CD14-positive monocyte (primary cell): ENCODE data around the gene VPS35L. TPM values are rescaled to one million over a fixed set of nuclear protein-coding genes. Genes with fewer than 3 reads are reported as not detected.

Source experiments
- DNase-seq, 3 donors: peaks; one replicate each; pipeline ENCODE4 v3.0.0-alpha.2; 2011 to 2022
- H2AFZ ChIP-seq: 2 replicates; pipeline ENCODE4 v1.6.0; 2012; ENCODE audit warnings: mild to moderate bottlenecking, low read depth, low read length, inconsistent platforms; ENCODE audit not compliant: insufficient read depth, poor library complexity, severe bottlenecking
- H3K27ac ChIP-seq, 2 donors: 1 replicate in 1 of 2; 2 replicates in 1 of 2; pipeline ENCODE4 v1.5.1; 2012 to 2013; ENCODE audit warnings: low read length in 2 of 2, control low read depth in 1 of 2, inconsistent platforms in 1 of 2, low read depth in 1 of 2, mild to moderate bottlenecking in 1 of 2
- H3K27me3 ChIP-seq, 2 donors: one replicate each; pipeline versions ENCODE4 v1.6.0 to v1.6.1; 2011 to 2013; ENCODE audit warnings: low read length in 2 of 2; ENCODE audit not compliant: control insufficient read depth in 2 of 2, insufficient read depth in 2 of 2
- H3K36me3 ChIP-seq, 2 donors: replicated peaks in 1 of 2; 1 replicate in 1 of 2; 2 replicates in 1 of 2; pipeline versions ENCODE4 v1.5.1 to v1.6.1; 2012 to 2013; ENCODE audit warnings: low read length in 2 of 2, control low read depth in 1 of 2, inconsistent platforms in 1 of 2, mild to moderate bottlenecking in 1 of 2; ENCODE audit not compliant: insufficient read depth in 2 of 2, control insufficient read depth in 1 of 2
- H3K4me1 ChIP-seq, 2 donors: 1 replicate in 1 of 2; 2 replicates in 1 of 2; pipeline versions ENCODE4 v1.5.1 to v1.6.1; 2012 to 2013; ENCODE audit warnings: low read length in 2 of 2, control low read depth in 1 of 2, inconsistent platforms in 1 of 2, mild to moderate bottlenecking in 1 of 2, moderate library complexity in 1 of 2; ENCODE audit not compliant: insufficient read depth in 2 of 2, control insufficient read depth in 1 of 2
- H3K4me2 ChIP-seq: replicated peaks from 2 replicates; pipeline ENCODE3; 2012; ENCODE audit warnings: low read length, moderate library complexity, mild to moderate bottlenecking; ENCODE audit not compliant: poor library complexity, severe bottlenecking; ENCODE audit errors: extremely low read depth
- H3K4me3 ChIP-seq, 3 experiments: fragments of 200-600 bp in 1 of 3; sonication (generic) in 1 of 3; replicated peaks in 1 of 3; 1 replicate in 2 of 3; 2 replicates in 1 of 3; pipeline ENCODE4 v1.5.1; 2011 to 2013; ENCODE audit warnings: low read length in 3 of 3, mild to moderate bottlenecking in 3 of 3, control low read depth in 2 of 3, low read depth in 2 of 3, inconsistent platforms in 1 of 3, moderate library complexity in 1 of 3
- H3K79me2 ChIP-seq: 2 replicates; pipeline ENCODE4 v1.6.0; 2012; ENCODE audit warnings: mild to moderate bottlenecking, control low read depth, inconsistent platforms, low read length, moderate library complexity; ENCODE audit not compliant: insufficient read depth
- H3K9ac ChIP-seq: 2 replicates; pipeline ENCODE4 v1.6.0; 2017; ENCODE audit warnings: low read length, mild to moderate bottlenecking; ENCODE audit not compliant: insufficient read depth, poor library complexity, severe bottlenecking
- H3K9me3 ChIP-seq, 2 donors: replicated peaks in 1 of 2; 1 replicate in 1 of 2; 2 replicates in 1 of 2; pipeline versions ENCODE4 v1.5.1 to v1.6.1; 2012 to 2013; ENCODE audit warnings: low read length in 2 of 2, control low read depth in 1 of 2; ENCODE audit not compliant: control insufficient read depth in 1 of 2, insufficient read depth in 1 of 2
- H4K20me1 ChIP-seq: 2 replicates; pipeline ENCODE4 v1.6.0; 2012; ENCODE audit warnings: mild to moderate bottlenecking, low read length, control low read depth, moderate library complexity; ENCODE audit not compliant: insufficient read depth
- H3K27ac Mint-ChIP-seq, 7 donors: one replicate each; pipeline ENCODE4 v1.8.0; 2020; ENCODE audit warnings: mild to moderate bottlenecking in 7 of 7, mixed read lengths in 7 of 7, moderate library complexity in 6 of 7, inconsistent platforms in 2 of 7
- H3K27me3 Mint-ChIP-seq, 3 donors: one replicate each; pipeline ENCODE4 v1.8.0; 2021 to 2022; ENCODE audit warnings: low read depth in 3 of 3, mild to moderate bottlenecking in 3 of 3, mixed read lengths in 3 of 3, moderate library complexity in 3 of 3, inconsistent platforms in 1 of 3
- H3K36me3 Mint-ChIP-seq, 2 donors: one replicate each; pipeline ENCODE4 v1.8.0; 2020; ENCODE audit warnings: mixed read lengths in 2 of 2, inconsistent platforms in 1 of 2, mild to moderate bottlenecking in 1 of 2
- H3K4me1 Mint-ChIP-seq: one replicate; pipeline ENCODE4 v1.8.0; 2020; ENCODE audit warnings: mild to moderate bottlenecking, mixed read lengths
- H3K4me3 Mint-ChIP-seq, 2 donors: one replicate each; pipeline ENCODE4 v1.8.0; 2020; ENCODE audit warnings: mild to moderate bottlenecking in 2 of 2, mixed read lengths in 2 of 2, moderate library complexity in 1 of 2
- H3K9me3 Mint-ChIP-seq, 7 donors: one replicate each; pipeline ENCODE4 v1.8.0; 2020 to 2022; ENCODE audit warnings: mixed read lengths in 7 of 7, mild to moderate bottlenecking in 6 of 7, moderate library complexity in 6 of 7, inconsistent platforms in 2 of 7
- WGBS: methylation state at CpG from one replicate; pipeline ENCODE4 v1.1.5; 2013; ENCODE audit warnings: missing lambda C conversion rate; ENCODE audit not compliant: insufficient coverage; 5-methylcytosine and 5-hydroxymethylcytosine counted together
- intact Hi-C, 2 donors: fragments of 100-400 bp; cut with micrococcal nuclease; formaldehyde crosslinking; loops; one replicate each; pipeline versions ENCODE4 v1.15.0 to v1.15.1; 2023
- polyA plus RNA-seq, 3 donors: library from polyadenylated mRNA; depleted of rRNA in 1 of 3; unstranded in 2 of 3; stranded (reverse) in 1 of 3; fragments of 300-500 nt in 2 of 3; fragments of >200 nt in 1 of 3; fragmentation: Illumina TruSeq in 2 of 3; gene quantifications; 1 replicate in 2 of 3; 2 replicates in 1 of 3; pipeline ENCODE4 v1.2.3, GENCODE V29; 2012 to 2021
- TF ChIP-seq, protein P1 (sequence below): fragments of 200-600 bp; IDR thresholded peaks from one replicate; pipeline ENCODE4 v1.8.0; 2022; ENCODE audit warnings: antibody characterized with exemption, mild to moderate bottlenecking

The VPS35L gene
- polyA plus RNA-seq, 3 donors: 29.7 to 51.4 (median 48.8) TPM

DNA sequence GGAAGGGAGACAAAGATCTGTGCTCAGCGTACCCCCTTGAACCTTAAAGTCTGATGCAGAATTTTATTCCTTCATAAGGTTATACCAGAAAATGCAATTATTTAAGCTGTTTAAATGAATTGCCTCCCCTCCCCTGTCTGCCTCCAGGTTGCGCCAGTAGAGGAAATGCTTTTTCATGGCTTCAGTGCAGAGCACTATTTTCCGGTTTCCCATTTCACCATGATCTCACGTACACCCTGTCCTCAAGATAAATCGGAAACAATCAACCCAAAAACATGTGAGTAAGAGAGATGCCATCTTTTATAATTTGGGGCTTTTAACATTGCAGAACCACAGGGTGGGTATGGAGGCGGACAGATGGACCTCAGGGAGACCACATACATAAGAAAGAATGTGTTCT, 178.0 kb downstream of the VPS35L start:
- Mint-ChIP-seq H3K36me3 (no peaks in the 10 kb centered on the region), H3K9me3 (peaks cover 0 to 2% (median 0%) of the 10 kb centered on the region in 7 donors)
- no CpG with 5 or more reads among the region's 6 CpGs for WGBS

DNA sequence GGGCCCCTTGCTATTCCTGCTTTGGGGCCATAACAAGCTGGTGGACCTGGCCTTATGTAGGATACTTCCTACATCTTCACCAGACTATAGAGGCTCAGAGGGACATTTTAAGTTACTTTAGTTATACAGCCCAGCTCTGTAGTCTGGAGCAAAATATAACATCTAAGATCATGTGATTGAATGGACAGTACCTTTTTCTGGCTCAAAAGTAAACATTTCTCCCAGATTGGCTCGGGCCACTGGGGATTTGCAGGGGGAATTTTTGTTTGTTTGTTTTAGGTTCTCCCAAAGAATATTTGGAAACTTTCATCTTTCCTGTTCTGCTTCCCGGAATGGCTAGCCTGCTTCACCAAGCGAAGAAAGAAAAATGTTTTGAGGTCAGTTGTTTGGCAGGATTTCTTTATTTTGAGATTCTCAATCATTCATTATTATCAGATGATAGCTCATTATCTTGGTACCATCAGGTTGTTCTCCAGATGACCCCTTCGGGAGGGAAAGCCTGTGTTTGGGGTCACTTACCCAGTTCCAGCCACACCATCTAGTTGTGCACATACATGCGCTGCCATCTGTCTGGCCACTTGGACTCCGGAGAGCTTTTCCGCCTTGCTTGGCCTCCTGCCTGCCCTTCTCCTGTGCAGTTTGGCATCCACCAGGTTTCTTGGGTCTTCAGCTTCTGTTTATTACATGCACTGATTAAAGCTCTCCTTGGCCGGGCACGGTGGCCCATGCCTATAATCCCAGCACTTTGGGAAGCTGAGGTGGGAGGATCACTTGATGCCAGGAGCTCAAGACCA, 179.8 kb downstream of the VPS35L start:
- Histone ChIP-seq H3K4me2 (no peak overlapping the region), H3K9me3 (no peaks in the 10 kb centered on the region), H2AFZ (no peak overlapping the region), H3K27ac (no peak overlapping the region), H3K27me3 (no peaks in the 10 kb centered on the region), H3K79me2 (no peaks in the 10 kb centered on the region), H4K20me1 (no peaks in the 10 kb centered on the region), H3K9ac (no peak overlapping the region), H3K4me1 (peaks cover 0 to 2% of the 10 kb centered on the region in 2 donors), H3K36me3 (no peaks in the 10 kb centered on the region), H3K4me3 (no peak overlapping the region)
- no peak for DNase-seq
- Mint-ChIP-seq H3K4me1 (peaks cover 8% of the 10 kb centered on the region), H3K27ac (no peak overlapping the region), H3K36me3 (no peaks in the 10 kb centered on the region), H3K4me3 (no peak overlapping the region), H3K9me3 (no peaks in the 10 kb centered on the region), H3K27me3 (no peaks in the 10 kb centered on the region)
- intact Hi-C loops: loop anchor here in 1 of 2 donors (5.0 kb wide), 1 partner anchor 38 kb away; no protein-coding TSS in a partner anchor
- TF ChIP-seq, protein P1, sequence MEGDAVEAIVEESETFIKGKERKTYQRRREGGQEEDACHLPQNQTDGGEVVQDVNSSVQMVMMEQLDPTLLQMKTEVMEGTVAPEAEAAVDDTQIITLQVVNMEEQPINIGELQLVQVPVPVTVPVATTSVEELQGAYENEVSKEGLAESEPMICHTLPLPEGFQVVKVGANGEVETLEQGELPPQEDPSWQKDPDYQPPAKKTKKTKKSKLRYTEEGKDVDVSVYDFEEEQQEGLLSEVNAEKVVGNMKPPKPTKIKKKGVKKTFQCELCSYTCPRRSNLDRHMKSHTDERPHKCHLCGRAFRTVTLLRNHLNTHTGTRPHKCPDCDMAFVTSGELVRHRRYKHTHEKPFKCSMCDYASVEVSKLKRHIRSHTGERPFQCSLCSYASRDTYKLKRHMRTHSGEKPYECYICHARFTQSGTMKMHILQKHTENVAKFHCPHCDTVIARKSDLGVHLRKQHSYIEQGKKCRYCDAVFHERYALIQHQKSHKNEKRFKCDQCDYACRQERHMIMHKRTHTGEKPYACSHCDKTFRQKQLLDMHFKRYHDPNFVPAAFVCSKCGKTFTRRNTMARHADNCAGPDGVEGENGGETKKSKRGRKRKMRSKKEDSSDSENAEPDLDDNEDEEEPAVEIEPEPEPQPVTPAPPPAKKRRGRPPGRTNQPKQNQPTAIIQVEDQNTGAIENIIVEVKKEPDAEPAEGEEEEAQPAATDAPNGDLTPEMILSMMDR: no peak
- WGBS: 96% methylated on average over 4 of the region's 9 CpGs

More for the DNA sequence above, 178.0 kb downstream of the VPS35L start:
- TF ChIP-seq, protein P1: no peak
- no peak overlapping the region for H3K27ac Mint-ChIP-seq
- no peak overlapping the region for H3K27ac ChIP-seq
- H3K79me2 ChIP-seq: no peaks in the 10 kb centered on the region
- no peak overlapping the region for H3K4me3 ChIP-seq
- H3K4me2 ChIP-seq: no peak overlapping the region
- peaks cover 0 to 2% of the 10 kb centered on the region in 2 donors for H3K4me1 ChIP-seq
- H3K4me3 Mint-ChIP-seq: no peak overlapping the region
- H4K20me1 ChIP-seq: no peaks in the 10 kb centered on the region
- H3K27me3 ChIP-seq: no peaks in the 10 kb centered on the region
- H3K9me3 ChIP-seq: no peaks in the 10 kb centered on the region
- H3K4me1 Mint-ChIP-seq: peaks cover 8% of the 10 kb centered on the region
- peaks cover 0 to 4% (median 0%) of the 10 kb centered on the region in 3 donors for H3K27me3 Mint-ChIP-seq
- intact Hi-C loops: no loop called here
- DNase-seq: no peak
- no peak overlapping the region for H2AFZ ChIP-seq
- H3K36me3 ChIP-seq: no peaks in the 10 kb centered on the region
- H3K9ac ChIP-seq: no peak overlapping the region
